Uterus (tissue), 4 donors: ENCODE results near the gene R3HCC1L. TPM values are rescaled to one million over a fixed set of nuclear protein-coding genes. Genes with fewer than 3 reads are reported as not detected.

Experiments used
- DNase-seq, 2 donors: peaks; one replicate each; pipeline ENCODE4 v3.0.0-alpha.2; 2019 to 2020
- H3K27ac ChIP-seq, 2 donors: fragments of 200-600 bp; sonication (generic); 1 replicate in 1 of 2; 2 replicates in 1 of 2; pipeline ENCODE4 v1.5.1; 2016 to 2018
- H3K27me3 ChIP-seq, 2 donors: fragments of 200-600 bp; sonication (generic); one replicate each; pipeline ENCODE4 v1.5.1; 2018 to 2019; ENCODE audit warnings: control low read depth in 1 of 2
- H3K36me3 ChIP-seq, 2 donors: fragments of 200-600 bp; sonication (generic); one replicate each; pipeline ENCODE4 v1.5.1; 2019; ENCODE audit warnings: control low read depth in 1 of 2
- H3K4me1 ChIP-seq, 2 donors: fragments of 200-600 bp; sonication (generic); one replicate each; pipeline ENCODE4 v1.5.1; 2018 to 2019; ENCODE audit warnings: control low read depth in 1 of 2
- H3K4me3 ChIP-seq, 2 donors: fragments of 200-600 bp; sonication (generic); 1 replicate in 1 of 2; 2 replicates in 1 of 2; pipeline ENCODE4 v1.5.1; 2018 to 2019; ENCODE audit warnings: mild to moderate bottlenecking in 1 of 2
- H3K9me3 ChIP-seq, 2 donors: fragments of 200-600 bp; sonication (generic); one replicate each; pipeline ENCODE4 v1.5.1; 2019; ENCODE audit warnings: control low read depth in 1 of 2
- POLR2A ChIP-seq, 2 donors: fragments of 450-650 bp; IDR thresholded peaks; one replicate each; pipeline ENCODE4 v1.6.1; 2016; ENCODE audit warnings: antibody characterized with exemption in 2 of 2, mild to moderate bottlenecking in 1 of 2, moderate library complexity in 1 of 2
- intact Hi-C: fragments of 100-400 bp; cut with DNase I; formaldehyde crosslinking; loops from one replicate; pipeline ENCODE4 v1.15.1; 2023; ENCODE audit warnings: low total_unique reads
- total RNA-seq, 4 donors: library from RNA; depleted of rRNA in 3 of 4; stranded (reverse); fragments of >200 nt in 3 of 4; gene quantifications; one replicate each; pipeline versions ENCODE4 v1.1.0 to v1.2.4, GENCODE V29; 2014 to 2023
- TF ChIP-seq, protein P1 (sequence below), 4 experiments: fragments of 200-600 bp in 2 of 4; fragments of 450-650 bp in 2 of 4; sonication (generic) in 2 of 4; IDR thresholded peaks; one replicate each; pipeline ENCODE4 v1.5.1; 2016 to 2019; ENCODE audit warnings: antibody characterized with exemption in 4 of 4, mild to moderate bottlenecking in 2 of 4, moderate library complexity in 1 of 4
- donor health status: DM: yes; HTN: yes; CAD: no.

The R3HCC1L gene
- total RNA-seq, 4 donors from 2014 or later = 5.9 to 23.4 (median 10.8) TPM

DNA sequence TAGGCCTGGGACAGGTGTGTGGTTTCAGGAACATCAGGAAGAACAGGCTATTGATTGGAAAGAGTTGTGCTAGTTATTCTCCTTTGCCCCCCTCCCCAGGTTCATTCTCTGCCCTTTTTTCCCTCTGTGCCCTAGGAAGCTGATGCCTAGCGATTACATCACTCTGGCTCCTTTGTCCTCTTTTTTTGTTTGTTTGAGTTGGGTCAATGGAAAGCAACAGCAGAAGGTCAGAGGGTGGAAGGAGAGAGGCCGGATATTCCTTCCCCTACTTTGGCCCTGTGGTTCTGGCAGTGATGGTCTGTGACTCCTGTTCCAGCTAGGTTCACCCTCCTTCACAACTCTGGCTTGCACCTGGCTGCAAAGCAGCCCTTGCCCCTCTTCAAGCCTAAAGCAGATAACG lies 114.7 kb downstream of the R3HCC1L start:
- Histone ChIP-seq H3K4me1 (no peaks in the 10 kb centered on the region), H3K27me3 (no peaks in the 10 kb centered on the region), H3K36me3 (no peaks in the 10 kb centered on the region), H3K9me3 (no peaks in the 10 kb centered on the region), H3K27ac (no peak overlapping the region), H3K4me3 (no peak overlapping the region)
- TF ChIP-seq, protein P1, sequence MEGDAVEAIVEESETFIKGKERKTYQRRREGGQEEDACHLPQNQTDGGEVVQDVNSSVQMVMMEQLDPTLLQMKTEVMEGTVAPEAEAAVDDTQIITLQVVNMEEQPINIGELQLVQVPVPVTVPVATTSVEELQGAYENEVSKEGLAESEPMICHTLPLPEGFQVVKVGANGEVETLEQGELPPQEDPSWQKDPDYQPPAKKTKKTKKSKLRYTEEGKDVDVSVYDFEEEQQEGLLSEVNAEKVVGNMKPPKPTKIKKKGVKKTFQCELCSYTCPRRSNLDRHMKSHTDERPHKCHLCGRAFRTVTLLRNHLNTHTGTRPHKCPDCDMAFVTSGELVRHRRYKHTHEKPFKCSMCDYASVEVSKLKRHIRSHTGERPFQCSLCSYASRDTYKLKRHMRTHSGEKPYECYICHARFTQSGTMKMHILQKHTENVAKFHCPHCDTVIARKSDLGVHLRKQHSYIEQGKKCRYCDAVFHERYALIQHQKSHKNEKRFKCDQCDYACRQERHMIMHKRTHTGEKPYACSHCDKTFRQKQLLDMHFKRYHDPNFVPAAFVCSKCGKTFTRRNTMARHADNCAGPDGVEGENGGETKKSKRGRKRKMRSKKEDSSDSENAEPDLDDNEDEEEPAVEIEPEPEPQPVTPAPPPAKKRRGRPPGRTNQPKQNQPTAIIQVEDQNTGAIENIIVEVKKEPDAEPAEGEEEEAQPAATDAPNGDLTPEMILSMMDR (IDR thresholded peaks at IDR 0.05) = no peak
- TF ChIP-seq POLR2A (IDR thresholded peaks at IDR 0.05) = no peak
- DNase-seq = no peak
- intact Hi-C loops = no loop called here

DNA sequence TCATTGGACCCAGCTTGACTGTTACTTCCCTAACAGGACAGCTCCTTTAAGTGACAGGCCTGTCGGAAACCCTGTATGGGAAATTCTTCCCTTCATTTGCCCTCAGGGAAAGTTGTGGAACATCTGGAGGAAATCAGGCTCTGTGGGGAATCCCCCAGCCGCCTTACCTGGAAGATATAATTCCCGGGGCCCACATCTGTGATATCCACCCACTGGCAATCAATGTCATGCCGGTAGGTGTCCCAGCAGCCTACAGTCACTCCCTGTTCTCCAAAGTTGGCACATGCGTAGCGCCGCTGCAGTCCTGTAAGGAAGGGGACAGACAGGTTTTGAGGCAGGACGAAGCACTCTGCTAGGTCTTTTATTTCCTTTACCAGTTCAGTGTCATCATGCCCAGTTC lies 116.9 kb downstream of the R3HCC1L start:
- intact Hi-C loops = no loop called here
- Histone ChIP-seq H3K27ac (no peak overlapping the region), H3K4me3 (no peak overlapping the region), H3K4me1 (no peaks in the 10 kb centered on the region), H3K9me3 (no peaks in the 10 kb centered on the region), H3K36me3 (no peaks in the 10 kb centered on the region), H3K27me3 (no peaks in the 10 kb centered on the region)
- TF ChIP-seq POLR2A (IDR thresholded peaks at IDR 0.05) = no peak
- TF ChIP-seq, protein P1 (IDR thresholded peaks at IDR 0.05) = no peak
- DNase-seq = no peak

DNA sequence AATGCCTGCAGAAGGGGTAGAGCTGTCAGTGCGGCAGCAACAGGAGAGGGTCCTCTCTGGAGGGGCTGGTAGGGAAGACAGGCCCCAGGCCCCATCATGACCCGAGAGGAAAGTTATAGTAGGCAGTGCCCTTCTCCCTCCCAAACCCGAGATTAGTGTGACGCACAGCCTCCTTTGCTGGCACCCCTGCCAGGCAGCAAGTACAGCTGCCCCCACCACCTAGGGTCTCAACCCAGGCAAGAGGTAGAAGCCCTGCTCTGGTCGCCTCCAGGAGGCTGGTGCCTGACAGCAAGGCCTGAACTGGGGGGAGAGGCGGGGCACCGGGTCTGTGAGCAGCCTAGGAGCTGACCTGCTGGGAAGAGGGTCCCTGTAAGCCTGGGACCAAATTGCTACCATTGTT lies 118.0 kb downstream of the R3HCC1L start:
- Histone ChIP-seq H3K36me3 (no peaks in the 10 kb centered on the region), H3K9me3 (no peaks in the 10 kb centered on the region), H3K4me3 (no peak overlapping the region), H3K27ac (no peak overlapping the region), H3K27me3 (no peaks in the 10 kb centered on the region), H3K4me1 (no peaks in the 10 kb centered on the region)
- no peak for DNase-seq
- TF ChIP-seq POLR2A (IDR thresholded peaks at IDR 0.05) = no peak
- TF ChIP-seq, protein P1 (IDR thresholded peaks at IDR 0.05) = no peak
- intact Hi-C loops = no loop called here

DNA sequence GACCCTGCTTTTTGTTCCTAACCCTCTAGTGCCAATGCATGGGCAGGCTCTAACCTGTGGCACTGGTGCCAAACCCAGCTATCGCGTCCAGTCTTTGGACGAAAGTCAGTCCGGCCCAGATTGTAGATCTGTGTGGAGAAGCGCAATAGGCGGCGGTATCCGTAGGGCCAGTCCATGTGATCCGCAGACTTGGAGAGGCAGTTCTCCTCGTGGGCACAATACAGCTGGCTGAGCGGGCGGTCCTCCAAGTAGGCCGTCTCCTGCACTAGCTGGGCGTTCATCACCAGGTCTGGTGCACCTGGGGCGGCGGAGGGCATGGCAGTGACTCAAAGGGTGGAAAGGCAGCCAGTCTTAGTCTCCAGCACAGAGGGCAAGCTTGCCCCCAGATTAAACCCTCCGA lies 119.0 kb downstream of the R3HCC1L start:
- TF ChIP-seq, protein P1 (IDR thresholded peaks at IDR 0.05) = no peak
- TF ChIP-seq POLR2A (IDR thresholded peaks at IDR 0.05) = no peak
- no peaks in the 10 kb centered on the region for H3K4me1 ChIP-seq
- no peak overlapping the region for H3K4me3 ChIP-seq
- no peak for DNase-seq
- intact Hi-C loops = no loop called here
- no peak overlapping the region for H3K27ac ChIP-seq
- no peaks in the 10 kb centered on the region for H3K27me3 ChIP-seq
- no peaks in the 10 kb centered on the region for H3K36me3 ChIP-seq
- H3K9me3 ChIP-seq = no peaks in the 10 kb centered on the region

DNA sequence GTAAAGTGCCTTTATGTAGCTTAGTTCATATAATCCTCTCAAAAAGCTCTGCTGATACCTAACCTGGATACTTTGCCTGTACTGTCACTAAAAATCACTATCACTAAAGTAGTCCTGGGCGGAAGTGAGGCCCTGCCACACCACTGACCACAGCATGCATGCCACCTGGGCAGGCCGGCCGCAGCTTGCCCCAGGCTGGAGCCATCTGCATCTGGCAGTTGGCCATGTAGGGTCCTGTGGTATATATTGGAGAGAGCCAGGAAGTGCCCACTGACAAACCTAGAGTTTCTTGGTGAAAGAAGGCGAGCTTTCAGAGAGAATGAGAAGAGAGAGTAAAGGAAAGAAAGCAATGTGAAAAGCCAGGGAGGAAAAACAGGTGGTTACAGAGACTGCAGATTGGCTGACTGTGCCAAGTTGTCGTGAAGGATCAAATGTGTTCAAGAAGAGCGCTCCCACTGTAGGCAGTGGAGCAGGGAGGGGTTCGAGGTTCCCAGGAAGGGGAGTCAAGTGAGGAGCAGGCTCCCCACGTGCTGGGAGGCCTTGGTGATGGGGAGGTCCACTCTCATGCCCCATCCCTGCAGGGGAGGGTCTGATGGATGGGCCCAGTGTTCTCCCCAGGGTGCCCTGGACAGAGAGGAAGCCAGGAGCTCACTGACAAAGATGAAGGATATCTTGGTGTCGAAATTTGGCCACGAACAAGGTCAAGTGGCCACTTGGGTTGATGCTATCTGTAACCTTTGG lies 119.9 kb downstream of the R3HCC1L start:
- H3K9me3 ChIP-seq = no peaks in the 10 kb centered on the region
- H3K4me3 ChIP-seq = no peak overlapping the region
- DNase-seq = no peak
- no peaks in the 10 kb centered on the region for H3K27me3 ChIP-seq
- no peak for TF ChIP-seq POLR2A (IDR thresholded peaks at IDR 0.05)
- TF ChIP-seq, protein P1 (IDR thresholded peaks at IDR 0.05) = no peak
- H3K27ac ChIP-seq = no peak overlapping the region
- H3K36me3 ChIP-seq = no peaks in the 10 kb centered on the region
- no peaks in the 10 kb centered on the region for H3K4me1 ChIP-seq
- intact Hi-C loops = no loop called here
